ENCODE results near the gene MXI1.

The MXI1 gene

GRCh38 chr10:110171032-110171431 is 36.4 kb upstream of the MXI1 start:
- in situ Hi-C loops (cut with HindIII; ENCODE audit: low sequenced_read_pairs) = no loop called here
- no peak overlapping the region for H3K4me3 ChIP-seq (ENCODE audit: low read depth, low read length)
- no peak for TF ChIP-seq CTCF (IDR thresholded peaks at IDR 0.05; ENCODE audit: low read depth, low read length, missing control alignments)
- no peak for DNase-seq (ENCODE audit: low read depth)

GRCh38 chr10:110172155-110172554 is 35.2 kb upstream of the MXI1 start:
- DNase-seq (ENCODE audit: low read depth) = no peak
- in situ Hi-C loops (cut with HindIII; ENCODE audit: low sequenced_read_pairs) = no loop called here
- no peak overlapping the region for H3K4me3 ChIP-seq (ENCODE audit: low read depth, low read length)
- no peak for TF ChIP-seq CTCF (IDR thresholded peaks at IDR 0.05; ENCODE audit: low read depth, low read length, missing control alignments)

GRCh38 chr10:110174201-110174600 is 33.2 kb upstream of the MXI1 start:
- TF ChIP-seq CTCF (IDR thresholded peaks at IDR 0.05; ENCODE audit: low read depth, low read length, missing control alignments) = no peak
- in situ Hi-C loops (cut with HindIII; ENCODE audit: low sequenced_read_pairs) = no loop called here
- no peak overlapping the region for H3K4me3 ChIP-seq (ENCODE audit: low read depth, low read length)
- DNase-seq (ENCODE audit: low read depth) = no peak

- DNase-seq (ENCODE audit: low read depth) = no peak
- no peak for TF ChIP-seq CTCF (IDR thresholded peaks at IDR 0.05; ENCODE audit: low read depth, low read length, missing control alignments)
- no peak overlapping the region for H3K4me3 ChIP-seq (ENCODE audit: low read depth, low read length)
- in situ Hi-C loops (cut with HindIII; ENCODE audit: low sequenced_read_pairs) = no loop called here
Measured at GRCh38 chr10:110174816-110175215, 32.6 kb upstream of the MXI1 start.

- no peak for DNase-seq (ENCODE audit: low read depth)
Measured at GRCh38 chr10:110175406-110175805, 32.0 kb upstream of the MXI1 start.

GRCh38 chr10:110176141-110177030 is 31.0 kb upstream of the MXI1 start:
- in situ Hi-C loops (cut with HindIII; ENCODE audit: low sequenced_read_pairs) = no loop called here
- no peak for DNase-seq (ENCODE audit: low read depth)
- no peak overlapping the region for H3K4me3 ChIP-seq (ENCODE audit: low read depth, low read length)

More at GRCh38 chr10:110175406-110175805, 32.0 kb upstream of the MXI1 start:
- TF ChIP-seq CTCF (IDR thresholded peaks at IDR 0.05; ENCODE audit: low read depth, low read length, missing control alignments) = no peak
- in situ Hi-C loops (cut with HindIII; ENCODE audit: low sequenced_read_pairs) = no loop called here
- H3K4me3 ChIP-seq (ENCODE audit: low read depth, low read length) = no peak overlapping the region

More at GRCh38 chr10:110176141-110177030, 31.0 kb upstream of the MXI1 start:
- TF ChIP-seq CTCF (IDR thresholded peaks at IDR 0.05; ENCODE audit: low read depth, low read length, missing control alignments) = no peak

All from astrocyte of the cerebellum (primary cell).